ENCODE measurements around the gene GNAI3.

Gene GNAI3
- total RNA-seq: 105 to 164 (median 132) reads per million in 3 donors

DNA sequence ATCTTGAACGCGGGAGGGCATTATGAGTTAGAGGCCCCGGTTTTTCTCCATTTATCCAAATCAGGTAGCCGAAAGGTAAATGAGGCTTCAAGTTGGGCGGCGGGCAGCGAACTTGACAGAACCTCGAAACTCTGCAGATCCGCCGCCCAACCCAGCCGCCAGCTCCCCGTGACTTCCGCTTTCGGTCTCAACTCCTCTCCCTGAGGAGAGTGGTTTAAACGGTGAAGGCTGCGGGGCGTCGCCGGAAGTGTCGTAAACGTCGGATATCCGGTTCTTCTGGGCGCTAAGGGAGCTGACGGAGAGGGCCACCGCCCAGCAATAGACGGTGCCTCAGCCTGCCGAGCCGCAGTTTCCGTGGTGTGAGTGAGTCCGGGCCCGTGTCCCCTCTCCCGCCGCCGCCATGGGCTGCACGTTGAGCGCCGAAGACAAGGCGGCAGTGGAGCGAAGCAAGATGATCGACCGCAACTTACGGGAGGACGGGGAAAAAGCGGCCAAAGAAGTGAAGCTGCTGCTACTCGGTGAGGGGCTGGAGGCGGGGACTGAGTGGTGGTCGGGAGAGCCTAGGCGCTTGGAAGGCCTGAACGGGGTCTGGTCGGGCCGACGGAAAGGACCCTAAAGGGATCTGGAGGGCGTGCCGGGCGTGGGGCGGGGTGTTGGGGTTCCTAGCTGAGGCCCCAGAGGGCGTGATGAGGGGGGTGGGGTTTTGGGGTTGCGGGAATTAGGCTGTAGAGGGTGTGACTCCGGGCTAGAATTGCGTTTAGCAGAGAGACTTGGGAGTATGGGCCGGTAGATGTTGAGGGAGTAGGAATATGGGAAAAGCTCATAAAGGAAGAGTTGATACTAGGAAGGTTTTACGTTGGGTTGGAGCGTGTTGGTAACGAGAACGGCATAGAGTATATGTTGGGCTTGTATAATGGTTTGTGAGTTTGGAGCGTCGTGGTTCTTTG lies at the start of gene GNAI3:
GNAI3 (plus strand) TSS at position 295 of the 947 bp plus-strand sequence; CDS start at position 401, 106 bp downstream.
- DNase-seq: peak; percentile 95 to 96 (median 95)
- H3K36me3 ChIP-seq (ENCODE audit: control insufficient read depth, insufficient read depth, low read length): no peaks in the 10 kb centered on the region
- H3K4me3 ChIP-seq (ENCODE audit: insufficient read depth, low read depth, low read length, poor library complexity, severe bottlenecking): peak within 1 kb of the TSS; percentile 93
- H3K27ac ChIP-seq (ENCODE audit: insufficient read depth, low read length, poor library complexity, severe bottlenecking): peak within 1 kb of the TSS; percentile 94
- H3K27me3 ChIP-seq (replicated peaks; ENCODE audit: control insufficient read depth, insufficient read depth, low read length, poor library complexity, severe bottlenecking): no peaks in the 10 kb centered on the region
- no peaks in the 10 kb centered on the region for H3K9me3 ChIP-seq (ENCODE audit: control insufficient read depth, low read length)
- peaks cover 26% of the 10 kb centered on the region for H3K4me1 ChIP-seq (ENCODE audit: control insufficient read depth, insufficient read depth, low read length, poor library complexity, severe bottlenecking)

DNA sequence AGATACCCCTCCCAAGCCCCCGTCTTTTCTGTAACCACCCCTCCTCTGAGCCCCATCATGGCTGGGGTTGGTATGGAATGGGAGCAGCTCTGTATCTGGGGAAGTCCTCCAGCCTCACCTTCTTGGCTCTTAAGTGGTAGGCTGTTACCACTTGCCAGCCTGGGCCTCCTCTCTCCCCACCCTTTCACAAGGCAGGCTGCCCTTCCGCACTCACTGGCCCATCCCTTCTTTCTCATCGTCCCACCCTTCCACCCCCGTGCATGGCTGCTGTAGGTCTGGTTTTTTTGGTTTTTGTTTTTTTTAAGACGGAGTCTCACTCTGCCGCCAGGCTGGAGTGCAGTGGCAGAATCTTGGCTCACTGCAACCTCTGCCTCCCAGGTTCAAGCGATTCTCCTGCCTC lies 49.3 kb upstream of the GNAI3 start:
- Histone ChIP-seq H3K4me1 (ENCODE audit: control insufficient read depth, insufficient read depth, low read length, poor library complexity, severe bottlenecking) (peaks cover 81% of the 10 kb centered on the region), H3K9me3 (ENCODE audit: control insufficient read depth, low read length) (no peaks in the 10 kb centered on the region)

DNA sequence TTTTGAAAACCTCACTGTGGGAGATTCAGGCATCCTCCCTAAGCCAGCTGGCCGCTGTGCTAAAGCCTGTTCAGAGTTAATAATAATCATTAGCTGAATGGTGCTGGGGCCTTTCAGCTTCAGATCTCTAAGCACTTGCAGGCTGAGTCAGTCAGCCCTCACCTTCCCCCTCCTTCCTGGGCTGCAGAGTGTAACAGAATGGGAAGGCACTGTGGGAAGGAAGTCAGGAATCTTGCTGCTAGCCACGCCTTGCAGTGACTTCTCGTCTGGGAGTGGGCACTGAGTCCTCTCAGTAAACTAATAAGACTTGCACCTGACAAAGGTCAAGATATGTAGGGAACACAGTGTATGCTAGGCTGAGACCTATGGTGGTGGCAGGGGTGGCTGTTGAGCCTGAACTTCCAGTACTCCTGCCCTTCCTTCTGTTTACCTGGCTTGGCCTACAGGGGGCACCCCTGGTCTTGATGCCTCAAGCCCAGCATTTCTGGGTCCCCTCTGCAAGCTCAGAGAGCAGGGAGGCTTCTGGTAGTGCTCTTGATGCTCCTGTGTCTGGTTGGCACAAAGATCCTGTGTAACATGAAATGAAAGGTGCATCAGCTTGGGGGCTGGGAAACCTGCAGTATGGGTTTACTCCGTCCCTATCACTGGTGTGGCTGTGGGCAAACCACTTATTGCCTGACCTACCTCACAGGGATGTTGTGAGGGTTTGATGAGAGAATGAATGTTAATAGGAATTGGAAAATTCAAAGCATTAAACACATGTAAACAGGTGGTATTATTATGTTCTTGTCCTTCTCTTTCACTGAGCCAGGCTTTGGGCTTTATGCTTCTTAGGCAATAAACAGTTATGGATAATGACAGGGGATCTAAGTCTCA lies 48.5 kb upstream of the GNAI3 start:
- H3K36me3 ChIP-seq (ENCODE audit: control insufficient read depth, insufficient read depth, low read length): peaks cover 28% of the 10 kb centered on the region
- no peaks in the 10 kb centered on the region for H3K9me3 ChIP-seq (ENCODE audit: control insufficient read depth, low read length)
- H3K27ac ChIP-seq (ENCODE audit: insufficient read depth, low read length, poor library complexity, severe bottlenecking): peak overlapping the region; percentile 90
- peaks cover 81% of the 10 kb centered on the region for H3K4me1 ChIP-seq (ENCODE audit: control insufficient read depth, insufficient read depth, low read length, poor library complexity, severe bottlenecking)
- no peaks in the 10 kb centered on the region for H3K27me3 ChIP-seq (replicated peaks; ENCODE audit: control insufficient read depth, insufficient read depth, low read length, poor library complexity, severe bottlenecking)
- no peak overlapping the region for H3K4me3 ChIP-seq (ENCODE audit: insufficient read depth, low read depth, low read length, poor library complexity, severe bottlenecking)
- DNase-seq: peak in 2 of 3 donors; percentile 43 to 50

More for the DNA sequence above, 49.3 kb upstream of the GNAI3 start:
- H3K36me3 ChIP-seq (ENCODE audit: control insufficient read depth, insufficient read depth, low read length): peaks cover 28% of the 10 kb centered on the region
- H3K27ac ChIP-seq (ENCODE audit: insufficient read depth, low read length, poor library complexity, severe bottlenecking): no peak overlapping the region
- H3K27me3 ChIP-seq (replicated peaks; ENCODE audit: control insufficient read depth, insufficient read depth, low read length, poor library complexity, severe bottlenecking): no peaks in the 10 kb centered on the region
- no peak overlapping the region for H3K4me3 ChIP-seq (ENCODE audit: insufficient read depth, low read depth, low read length, poor library complexity, severe bottlenecking)
- no peak for DNase-seq

DNA sequence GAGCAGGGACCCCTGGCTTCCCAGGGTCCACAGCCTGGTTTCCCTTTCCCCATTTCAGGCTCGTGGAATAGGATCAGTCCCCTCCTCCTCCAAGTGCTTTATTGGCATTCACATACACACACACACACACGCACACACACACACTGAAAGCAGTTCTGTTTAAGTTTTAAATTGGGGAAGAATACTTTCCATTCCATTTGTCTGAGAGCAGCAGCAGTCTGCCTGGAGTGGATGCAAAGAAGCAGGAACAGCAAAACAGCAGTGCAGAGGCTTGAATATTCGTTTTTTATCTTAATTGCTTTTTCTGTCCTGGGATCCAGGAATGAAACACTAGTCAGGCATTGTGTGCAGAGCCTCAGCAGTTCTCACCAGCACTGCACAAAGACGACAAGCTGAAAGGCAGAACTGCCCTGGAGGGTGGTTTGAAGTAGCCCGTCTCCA lies 47.5 kb upstream of the GNAI3 start:
- H3K36me3 ChIP-seq (ENCODE audit: control insufficient read depth, insufficient read depth, low read length): peaks cover 23% of the 10 kb centered on the region
- H3K27me3 ChIP-seq (replicated peaks; ENCODE audit: control insufficient read depth, insufficient read depth, low read length, poor library complexity, severe bottlenecking): no peaks in the 10 kb centered on the region
- DNase-seq: no peak
- H3K4me3 ChIP-seq (ENCODE audit: insufficient read depth, low read depth, low read length, poor library complexity, severe bottlenecking): peak overlapping the region; percentile 3
- peak overlapping the region; percentile 90 for H3K27ac ChIP-seq (ENCODE audit: insufficient read depth, low read length, poor library complexity, severe bottlenecking)
- H3K4me1 ChIP-seq (ENCODE audit: control insufficient read depth, insufficient read depth, low read length, poor library complexity, severe bottlenecking): peaks cover 81% of the 10 kb centered on the region
- H3K9me3 ChIP-seq (ENCODE audit: control insufficient read depth, low read length): no peaks in the 10 kb centered on the region

DNA sequence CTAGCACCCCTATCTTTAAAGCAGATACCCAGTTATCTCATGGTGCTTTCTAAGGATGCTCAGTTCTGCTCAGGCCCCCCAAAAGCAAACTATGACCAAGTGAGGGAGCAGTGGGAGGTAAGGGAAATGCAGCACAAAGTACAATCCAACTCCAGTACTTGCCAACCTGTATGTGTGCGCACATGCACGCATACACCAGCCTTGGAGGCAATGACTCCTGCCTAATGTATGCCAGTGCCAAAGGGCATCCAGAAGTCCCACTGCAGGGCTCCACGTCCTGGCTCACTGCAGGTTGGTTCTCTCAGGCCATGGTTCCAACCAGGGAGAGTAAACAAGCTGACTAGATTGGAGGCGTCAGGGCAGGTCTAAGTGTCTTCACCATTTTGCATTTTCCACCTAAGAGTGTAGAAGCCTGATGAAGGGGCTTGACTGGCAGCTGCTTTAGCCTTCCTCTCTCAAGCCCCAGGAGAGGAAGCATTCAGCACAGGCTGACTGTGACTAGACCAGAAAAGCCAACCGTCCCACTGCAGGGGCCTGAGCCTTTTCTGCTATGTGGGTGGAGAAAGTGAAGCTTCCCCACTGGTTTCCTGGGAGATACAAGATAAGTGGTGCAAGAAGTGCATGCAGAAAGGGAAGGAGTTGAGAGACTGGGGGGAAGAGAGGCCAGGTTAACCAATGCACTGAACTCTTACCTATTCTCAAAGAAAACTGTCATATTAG lies 46.6 kb upstream of the GNAI3 start:
- Histone ChIP-seq H3K27ac (ENCODE audit: insufficient read depth, low read length, poor library complexity, severe bottlenecking) (peak overlapping the region; percentile 90), H3K4me1 (ENCODE audit: control insufficient read depth, insufficient read depth, low read length, poor library complexity, severe bottlenecking) (peaks cover 85% of the 10 kb centered on the region)

DNA sequence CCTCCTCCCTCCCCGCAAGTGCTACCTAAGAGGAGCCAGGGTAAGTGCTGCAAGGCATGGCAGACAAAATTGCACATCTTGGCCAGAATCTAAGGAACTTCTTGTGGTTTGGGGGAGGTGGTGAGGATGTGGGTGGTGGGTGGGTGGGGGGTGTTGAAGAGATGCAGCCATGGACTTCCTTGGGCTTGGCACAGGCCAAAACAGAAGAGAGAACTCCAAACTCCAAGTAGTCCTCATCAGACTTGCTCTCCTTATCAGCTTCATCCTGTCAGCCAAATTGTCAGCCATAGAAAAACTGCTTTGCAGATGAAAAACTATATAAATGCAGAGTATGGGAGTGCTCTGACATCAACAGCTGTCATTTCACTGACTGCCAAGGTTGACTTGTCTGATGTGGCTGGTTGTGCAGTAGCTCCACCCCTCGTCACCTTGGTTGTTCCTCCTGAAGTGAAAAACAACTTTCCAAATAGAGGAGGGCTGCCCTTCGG lies 46.0 kb upstream of the GNAI3 start:
- no peaks in the 10 kb centered on the region for H3K9me3 ChIP-seq (ENCODE audit: control insufficient read depth, low read length)
- H3K4me3 ChIP-seq (ENCODE audit: insufficient read depth, low read depth, low read length, poor library complexity, severe bottlenecking): peak overlapping the region; percentile 31
- peak; percentile 24 to 55 (median 51) for DNase-seq
- peaks cover 84% of the 10 kb centered on the region for H3K4me1 ChIP-seq (ENCODE audit: control insufficient read depth, insufficient read depth, low read length, poor library complexity, severe bottlenecking)
- no peaks in the 10 kb centered on the region for H3K27me3 ChIP-seq (replicated peaks; ENCODE audit: control insufficient read depth, insufficient read depth, low read length, poor library complexity, severe bottlenecking)
- peak overlapping the region; percentile 90 for H3K27ac ChIP-seq (ENCODE audit: insufficient read depth, low read length, poor library complexity, severe bottlenecking)
- peaks cover 8% of the 10 kb centered on the region for H3K36me3 ChIP-seq (ENCODE audit: control insufficient read depth, insufficient read depth, low read length)

More for the DNA sequence above, 46.6 kb upstream of the GNAI3 start:
- H3K4me3 ChIP-seq (ENCODE audit: insufficient read depth, low read depth, low read length, poor library complexity, severe bottlenecking): peak overlapping the region; percentile 38
- peaks cover 15% of the 10 kb centered on the region for H3K36me3 ChIP-seq (ENCODE audit: control insufficient read depth, insufficient read depth, low read length)
- H3K9me3 ChIP-seq (ENCODE audit: control insufficient read depth, low read length): no peaks in the 10 kb centered on the region
- H3K27me3 ChIP-seq (replicated peaks; ENCODE audit: control insufficient read depth, insufficient read depth, low read length, poor library complexity, severe bottlenecking): no peaks in the 10 kb centered on the region
- DNase-seq: no peak

- H3K27me3 ChIP-seq (replicated peaks; ENCODE audit: control insufficient read depth, insufficient read depth, low read length, poor library complexity, severe bottlenecking): no peaks in the 10 kb centered on the region
- peaks cover 5% of the 10 kb centered on the region for H3K36me3 ChIP-seq (ENCODE audit: control insufficient read depth, insufficient read depth, low read length)
- peak overlapping the region; percentile 16 for H3K4me3 ChIP-seq (ENCODE audit: insufficient read depth, low read depth, low read length, poor library complexity, severe bottlenecking)
- peaks cover 76% of the 10 kb centered on the region for H3K4me1 ChIP-seq (ENCODE audit: control insufficient read depth, insufficient read depth, low read length, poor library complexity, severe bottlenecking)
- no peak for DNase-seq
- H3K27ac ChIP-seq (ENCODE audit: insufficient read depth, low read length, poor library complexity, severe bottlenecking): peak overlapping the region; percentile 61
- no peaks in the 10 kb centered on the region for H3K9me3 ChIP-seq (ENCODE audit: control insufficient read depth, low read length)
Measured at GRCh38 chr1:109503935-109504334, 44.5 kb upstream of the GNAI3 start.

DNA sequence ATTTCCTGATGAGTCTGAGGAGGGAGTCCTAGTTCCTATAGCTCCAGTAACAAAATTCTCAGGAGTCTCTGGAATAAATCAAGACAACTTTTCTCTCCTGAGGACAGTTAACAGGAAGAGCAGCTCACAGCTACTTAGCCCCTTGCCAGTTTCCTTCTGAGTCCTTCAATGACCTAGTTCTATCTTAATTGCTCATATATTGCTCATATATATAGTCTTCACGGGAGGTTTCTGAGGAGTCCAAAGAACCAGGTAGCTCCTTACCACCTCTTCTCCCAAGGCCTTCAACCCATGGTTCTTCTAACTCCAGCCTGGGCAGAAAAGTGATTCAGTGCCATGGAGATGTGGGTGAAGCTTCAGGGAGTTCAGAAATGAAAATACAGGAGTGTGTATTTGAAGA lies 43.4 kb upstream of the GNAI3 start:
- Histone ChIP-seq H3K36me3 (ENCODE audit: control insufficient read depth, insufficient read depth, low read length) (peaks cover 5% of the 10 kb centered on the region), H3K9me3 (ENCODE audit: control insufficient read depth, low read length) (no peaks in the 10 kb centered on the region), H3K4me3 (ENCODE audit: insufficient read depth, low read depth, low read length, poor library complexity, severe bottlenecking) (no peak overlapping the region), H3K4me1 (ENCODE audit: control insufficient read depth, insufficient read depth, low read length, poor library complexity, severe bottlenecking) (peaks cover 71% of the 10 kb centered on the region), H3K27me3 (replicated peaks; ENCODE audit: control insufficient read depth, insufficient read depth, low read length, poor library complexity, severe bottlenecking) (no peaks in the 10 kb centered on the region), H3K27ac (ENCODE audit: insufficient read depth, low read length, poor library complexity, severe bottlenecking) (peak overlapping the region; percentile 61)
- no peak for DNase-seq
